KMS-11 (cell line): Measurements from ENCODE around the gene UBA52.

Source experiments
- H2AFZ ChIP-seq: fragments of 200-600 bp; sonication (generic); 2 replicates; pipeline ENCODE4 v1.6.1; 2016; ENCODE audit warnings: antibody characterized with exemption, mixed run types, low read depth
- H3K27ac ChIP-seq: fragments of 200-600 bp; sonication (generic); 2 replicates; pipeline ENCODE4 v1.6.1; 2016; ENCODE audit warnings: mild to moderate bottlenecking, mixed run types
- H3K27me3 ChIP-seq: fragments of 200-600 bp; sonication (generic); 2 replicates; pipeline ENCODE4 v1.6.1; 2017; ENCODE audit warnings: mild to moderate bottlenecking, low read depth, mixed run types, moderate library complexity; ENCODE audit not compliant: insufficient read depth
- H3K36me3 ChIP-seq: fragments of 200-600 bp; sonication (generic); 2 replicates; pipeline ENCODE4 v1.6.1; 2017; ENCODE audit warnings: mild to moderate bottlenecking, mixed run types; ENCODE audit not compliant: insufficient read depth
- H3K4me1 ChIP-seq: fragments of 200-600 bp; sonication (generic); 2 replicates; pipeline ENCODE4 v1.6.1; 2016; ENCODE audit warnings: mild to moderate bottlenecking, low read depth, mixed run types; ENCODE audit not compliant: poor library complexity, severe bottlenecking
- H3K4me2 ChIP-seq: fragments of 200-600 bp; sonication (generic); 2 replicates; pipeline ENCODE4 v1.7.0; 2016; ENCODE audit warnings: mild to moderate bottlenecking, mixed run types
- H3K4me3 ChIP-seq: fragments of 200-600 bp; sonication (generic); IDR thresholded peaks from 2 replicates; pipeline ENCODE4 v1.6.1; 2017; ENCODE audit warnings: low read depth, low read length, mixed read lengths; ENCODE audit not compliant: insufficient read depth
- H3K79me2 ChIP-seq: fragments of 200-600 bp; sonication (generic); 2 replicates; pipeline ENCODE4 v1.6.1; 2016; ENCODE audit warnings: low read depth, mixed run types; ENCODE audit not compliant: insufficient read depth
- H3K9ac ChIP-seq: fragments of 200-600 bp; sonication (generic); 2 replicates; pipeline ENCODE4 v1.6.1; 2016; ENCODE audit warnings: mild to moderate bottlenecking, mixed run types
- H4K20me1 ChIP-seq: fragments of 200-600 bp; sonication (generic); 2 replicates; pipeline ENCODE4 v1.6.1; 2016; ENCODE audit warnings: mild to moderate bottlenecking, mixed run types; ENCODE audit not compliant: insufficient read depth
- TF ChIP-seq, protein P1 (sequence below): fragments of 200-600 bp; sonication (generic); conservative IDR thresholded peaks from 2 replicates; pipeline ENCODE4 v1.6.1; 2017; ENCODE audit warnings: low read depth, mild to moderate bottlenecking, antibody characterized with exemption, low read length, moderate library complexity, mixed read lengths

The UBA52 gene

GRCh38 chr19:18603255-18603957 lies 31.7 kb downstream of the UBA52 start:
- Histone ChIP-seq H3K4me3 (no peak overlapping the region), H3K4me1 (no peaks in the 10 kb centered on the region), H3K9ac (no peak overlapping the region), H3K4me2 (no peak overlapping the region), H4K20me1 (no peaks in the 10 kb centered on the region), H2AFZ (no peak overlapping the region), H3K79me2 (no peaks in the 10 kb centered on the region), H3K27me3 (peaks cover 78% of the 10 kb centered on the region), H3K36me3 (no peaks in the 10 kb centered on the region), H3K27ac (no peak overlapping the region)
- TF ChIP-seq, protein P1, sequence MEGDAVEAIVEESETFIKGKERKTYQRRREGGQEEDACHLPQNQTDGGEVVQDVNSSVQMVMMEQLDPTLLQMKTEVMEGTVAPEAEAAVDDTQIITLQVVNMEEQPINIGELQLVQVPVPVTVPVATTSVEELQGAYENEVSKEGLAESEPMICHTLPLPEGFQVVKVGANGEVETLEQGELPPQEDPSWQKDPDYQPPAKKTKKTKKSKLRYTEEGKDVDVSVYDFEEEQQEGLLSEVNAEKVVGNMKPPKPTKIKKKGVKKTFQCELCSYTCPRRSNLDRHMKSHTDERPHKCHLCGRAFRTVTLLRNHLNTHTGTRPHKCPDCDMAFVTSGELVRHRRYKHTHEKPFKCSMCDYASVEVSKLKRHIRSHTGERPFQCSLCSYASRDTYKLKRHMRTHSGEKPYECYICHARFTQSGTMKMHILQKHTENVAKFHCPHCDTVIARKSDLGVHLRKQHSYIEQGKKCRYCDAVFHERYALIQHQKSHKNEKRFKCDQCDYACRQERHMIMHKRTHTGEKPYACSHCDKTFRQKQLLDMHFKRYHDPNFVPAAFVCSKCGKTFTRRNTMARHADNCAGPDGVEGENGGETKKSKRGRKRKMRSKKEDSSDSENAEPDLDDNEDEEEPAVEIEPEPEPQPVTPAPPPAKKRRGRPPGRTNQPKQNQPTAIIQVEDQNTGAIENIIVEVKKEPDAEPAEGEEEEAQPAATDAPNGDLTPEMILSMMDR, result no peak; the same call in 1 of the 2 replicates

- TF ChIP-seq, protein P1, result no peak
- no peaks in the 10 kb centered on the region for H3K4me1 ChIP-seq
- no peak overlapping the region for H3K4me2 ChIP-seq
- no peaks in the 10 kb centered on the region for H3K36me3 ChIP-seq
- H3K9ac ChIP-seq, result no peak overlapping the region
- H4K20me1 ChIP-seq, result no peaks in the 10 kb centered on the region
- no peak overlapping the region for H3K4me3 ChIP-seq
- no peak overlapping the region for H2AFZ ChIP-seq
- no peak overlapping the region for H3K27ac ChIP-seq
- no peaks in the 10 kb centered on the region for H3K79me2 ChIP-seq
- peaks cover 84% of the 10 kb centered on the region for H3K27me3 ChIP-seq
These were observed 32.5 kb downstream of the UBA52 start for GRCh38 chr19:18603958-18604819.

- Histone ChIP-seq H4K20me1 (no peaks in the 10 kb centered on the region), H2AFZ (no peak overlapping the region), H3K36me3 (no peaks in the 10 kb centered on the region), H3K4me1 (no peaks in the 10 kb centered on the region), H3K27ac (no peak overlapping the region), H3K27me3 (peaks cover 85% of the 10 kb centered on the region), H3K4me2 (no peak overlapping the region), H3K9ac (no peak overlapping the region), H3K4me3 (no peak overlapping the region), H3K79me2 (no peaks in the 10 kb centered on the region)
- TF ChIP-seq, protein P1, result no peak
These were observed 33.1 kb downstream of the UBA52 start for GRCh38 chr19:18604820-18605159.

DNA sequence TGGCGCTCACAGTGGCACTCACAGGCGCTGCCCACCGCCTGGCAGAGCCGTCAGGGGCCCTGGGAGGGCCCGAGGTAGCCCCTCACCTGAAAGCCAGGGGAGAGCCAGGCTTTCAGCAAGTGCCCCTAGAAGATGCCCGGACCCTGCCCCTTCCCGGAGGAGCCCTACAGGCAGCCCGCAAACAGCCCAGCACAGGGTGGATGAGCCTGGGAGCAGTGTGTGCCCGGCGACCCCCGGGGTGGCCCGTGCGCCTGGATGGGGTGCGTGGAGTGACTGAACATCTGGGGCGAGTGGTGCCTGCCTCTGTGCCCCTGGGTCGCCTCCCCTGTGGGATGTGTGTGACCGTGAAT lies 33.5 kb downstream of the UBA52 start:
- H2AFZ ChIP-seq, result no peak overlapping the region
- peaks cover 86% of the 10 kb centered on the region for H3K27me3 ChIP-seq
- no peak overlapping the region for H3K9ac ChIP-seq
- no peak overlapping the region for H3K27ac ChIP-seq
- TF ChIP-seq, protein P1, result no peak
- H3K36me3 ChIP-seq, result no peaks in the 10 kb centered on the region
- H3K4me3 ChIP-seq, result no peak overlapping the region
- H4K20me1 ChIP-seq, result no peaks in the 10 kb centered on the region
- H3K79me2 ChIP-seq, result no peaks in the 10 kb centered on the region
- H3K4me2 ChIP-seq, result no peak overlapping the region
- H3K4me1 ChIP-seq, result no peaks in the 10 kb centered on the region
